PC-3 (cell line): ENCODE measurements around the gene RBM6. TPM values are rescaled to one million over a fixed set of nuclear protein-coding genes. Genes with fewer than 3 reads are reported as not detected.

Experiments used
- ATAC-seq: fragments of 200-7000 bp; cut with Tn5 transposase; 2 replicates; pipeline ENCODE4 v1.9.1; 2020; ENCODE audit warnings: mild to moderate bottlenecking, moderate library complexity
- BruUV-seq: library from RNA; stranded (reverse); fragments of 400-500 nt; replicated peaks from 2 replicates; lab custom pipeline; 2021; lab: Mats Ljungman, UMichigan
- CTCF ChIA-PET: fragments of 300-600 bp; sonication (Branson Sonifier 250); formaldehyde crosslinking; loops from one replicate; lab custom pipeline; 2022; ENCODE audit warnings: antibody characterized with exemption; lab: Charles Lee
- POLR2A ChIA-PET: fragments of 300-600 bp; sonication (Branson Sonifier 250); formaldehyde crosslinking; loops from one replicate; lab custom pipeline; 2022; ENCODE audit warnings: antibody characterized with exemption; ENCODE audit not compliant: unreplicated experiment; lab: Charles Lee
- DNase-seq: peaks from one replicate; pipeline ENCODE4 v3.0.0-alpha.2; 2015
- H2AFZ ChIP-seq: fragments of 300-600 bp; sonication (generic); 2 replicates; pipeline ENCODE4 v1.6.0; 2016; ENCODE audit warnings: antibody characterized with exemption, low read length
- H3F3A ChIP-seq: fragments of 300-600 bp; sonication (generic); one replicate; pipeline ENCODE4 v1.6.0; 2017; ENCODE audit warnings: antibody characterized with exemption, low read length, control low read depth, mild to moderate bottlenecking; ENCODE audit not compliant: unreplicated experiment
- H3K27ac ChIP-seq: fragments of 300-600 bp; sonication (generic); 2 replicates; pipeline ENCODE4 v1.5.1; 2016; ENCODE audit warnings: mild to moderate bottlenecking, low read length
- H3K27me3 ChIP-seq: fragments of 300-600 bp; sonication (generic); 2 replicates; pipeline ENCODE4 v1.6.1; 2016; ENCODE audit warnings: low read length, mixed read lengths
- H3K36me3 ChIP-seq: fragments of 300-600 bp; sonication (generic); 2 replicates; pipeline ENCODE4 v1.6.1; 2016; ENCODE audit warnings: low read depth, mixed run types, low read length, mixed read lengths
- H3K4me1 ChIP-seq: fragments of 300-600 bp; sonication (generic); 2 replicates; pipeline ENCODE4 v1.5.1; 2016; ENCODE audit warnings: low read length; ENCODE audit not compliant: insufficient read depth
- H3K4me2 ChIP-seq: fragments of 300-600 bp; sonication (generic); 2 replicates; pipeline ENCODE4 v1.6.0; 2016; ENCODE audit warnings: low read length
- H3K4me3 ChIP-seq: fragments of 300-600 bp; sonication (generic); 2 replicates; pipeline ENCODE4 v1.5.1; 2016; ENCODE audit warnings: mild to moderate bottlenecking, low read length, mixed read lengths
- H3K79me2 ChIP-seq: fragments of 300-600 bp; sonication (generic); 2 replicates; pipeline ENCODE4 v1.6.1; 2017; ENCODE audit warnings: low read length, mixed read lengths
- H3K9ac ChIP-seq: fragments of 300-600 bp; sonication (generic); 2 replicates; pipeline ENCODE4 v1.6.0; 2016; ENCODE audit warnings: mild to moderate bottlenecking, low read length
- H3K9me2 ChIP-seq: fragments of 300-600 bp; sonication (generic); replicated peaks from 2 replicates; pipeline ENCODE4 v1.6.1; 2016; ENCODE audit warnings: mixed run types, low read length, mixed read lengths
- H3K9me3 ChIP-seq: fragments of 300-600 bp; sonication (generic); 2 replicates; pipeline ENCODE4 v1.6.1; 2016; ENCODE audit warnings: low read length, mixed read lengths
- H4K20me1 ChIP-seq: fragments of 300-600 bp; sonication (generic); 2 replicates; pipeline ENCODE4 v1.6.1; 2016; ENCODE audit warnings: low read length, mixed read lengths
- CTCF ChIP-seq: fragments of 300-600 bp; sonication (generic); conservative IDR thresholded peaks from 2 replicates; pipeline ENCODE4 v1.5.1; 2017; ENCODE audit warnings: antibody characterized with exemption, low read depth, mild to moderate bottlenecking, low read length
- EZH2 ChIP-seq: fragments of 300-600 bp; sonication (generic); IDR thresholded peaks from one replicate; pipeline ENCODE4 v1.6.1; 2017; ENCODE audit warnings: antibody characterized with exemption, mild to moderate bottlenecking, low read length; ENCODE audit not compliant: unreplicated experiment
- EZH2phosphoT487 ChIP-seq: fragments of 300-600 bp; sonication (generic); IDR thresholded peaks from 2 replicates; pipeline ENCODE4 v1.6.1; 2018; ENCODE audit warnings: mild to moderate bottlenecking, antibody characterized with exemption, low read length, borderline replicate concordance
- intact Hi-C: fragments of 100-400 bp; cut with micrococcal nuclease; formaldehyde crosslinking; loops from 2 replicates; pipeline ENCODE4 v1.9.0; 2023
- total RNA-seq: library from RNA; depleted of rRNA; stranded (reverse); fragments of >200 nt; gene quantifications from 2 replicates; pipeline ENCODE4 v1.2.3, GENCODE V29; 2014

RBM6 gene
- total RNA-seq, 1 experiment from 2014 or later, result 64.6 TPM

DNA sequence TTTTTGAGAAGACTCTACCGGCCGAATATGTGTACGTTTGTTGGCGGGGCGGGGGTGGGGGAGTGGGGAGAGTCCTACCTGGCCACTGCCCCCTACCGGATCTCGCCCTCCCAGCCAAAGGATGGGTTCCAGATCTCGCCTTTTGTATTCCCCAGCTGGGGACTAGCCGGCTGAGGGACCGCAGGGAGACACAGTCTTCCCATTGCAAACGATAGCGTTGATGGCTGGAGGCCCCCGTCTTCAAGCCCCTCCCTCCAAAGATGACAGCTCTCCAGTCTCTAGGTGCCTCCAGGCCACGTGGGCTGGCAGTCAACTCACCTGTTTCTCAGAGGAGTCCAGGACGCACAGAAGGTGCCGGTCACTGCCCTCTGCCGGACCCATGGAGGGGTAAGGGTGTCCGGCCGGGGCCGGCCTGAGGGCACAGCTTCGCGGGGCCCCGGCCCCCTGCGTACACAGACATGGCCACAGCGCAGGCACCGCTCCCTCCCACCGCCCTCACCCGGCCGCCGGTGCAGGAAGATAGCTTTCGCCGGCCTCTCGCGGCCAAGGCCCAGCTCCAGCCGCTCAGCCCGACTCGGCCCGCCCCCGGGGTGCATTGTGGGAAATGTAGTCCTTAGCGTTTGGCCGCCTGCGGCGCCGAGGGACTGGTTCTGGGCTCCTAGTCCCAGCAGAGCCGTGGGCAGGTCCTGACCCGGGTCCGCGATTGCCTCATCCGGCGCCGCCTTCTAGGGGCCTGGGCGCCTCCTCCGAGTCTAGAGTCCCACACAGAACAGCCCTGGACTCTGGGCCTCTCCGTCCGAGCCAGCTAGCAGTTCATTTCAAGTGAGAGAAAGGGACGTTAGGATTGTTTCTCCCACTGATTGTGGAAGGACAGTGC is 10.4 kb upstream of the RBM6 start, which contains the start of gene MON1A:
MON1A (minus strand) TSS at position 521 of the 877 bp plus-strand sequence. CDS start 16,465 bp downstream, outside the sequence.
- peak within 1 kb of the TSS; percentile 97 for H2AFZ ChIP-seq
- peak within 1 kb of the TSS; percentile 85 for H3K9ac ChIP-seq
- DNase-seq (peak; percentile 94), ATAC-seq (peak; percentile 94)
- H3K79me2 ChIP-seq, result peaks cover 36% of the 10 kb centered on the region
- BruUV-seq, result TSS peak; percentile 58
- H3K4me3 ChIP-seq, result peak within 1 kb of the TSS; percentile 94
- H4K20me1 ChIP-seq, result no peaks in the 10 kb centered on the region
- no peak for TF ChIP-seq EZH2phosphoT487
- peak; percentile 46; the same call in 1 of the 2 replicates for TF ChIP-seq CTCF
- H3K4me2 ChIP-seq, result peak within 1 kb of the TSS; percentile 93
- ChIA-PET POLR2A (interaction anchor here (0.6 to 1.3 kb wide), 4 partner anchors 11 to 143 kb away, joined by 4 to 9 read pairs (median 6); partner anchors contain the start of genes MST1R and RBM6), CTCF (interaction anchor here (0.5 to 1.5 kb wide), 6 partner anchors 10 to 126 kb away, joined by 4 to 16 read pairs (median 6); partner anchors contain the start of genes INKA1 and RBM6)
- intact Hi-C loops, result loop anchor here (1.0 to 2.0 kb wide), 2 partner anchors 11 to 23 kb away; partner anchors contain the start of gene RBM6
- no peaks in the 10 kb centered on the region for H3K9me2 ChIP-seq
- peak within 1 kb of the TSS; percentile 53 for H3K27ac ChIP-seq
- H3K9me3 ChIP-seq, result no peaks in the 10 kb centered on the region
- no peaks in the 10 kb centered on the region for H3K27me3 ChIP-seq
- H3F3A ChIP-seq, result no peaks in the 10 kb centered on the region
- H3K36me3 ChIP-seq, result no peaks in the 10 kb centered on the region
- peaks cover 35% of the 10 kb centered on the region for H3K4me1 ChIP-seq

- Histone ChIP-seq H3F3A (no peaks in the 10 kb centered on the region), H3K36me3 (no peaks in the 10 kb centered on the region), H3K4me1 (peaks cover 28% of the 10 kb centered on the region), H3K27me3 (no peaks in the 10 kb centered on the region), H3K79me2 (peaks cover 35% of the 10 kb centered on the region), H3K9me2 (no peaks in the 10 kb centered on the region), H3K9me3 (no peaks in the 10 kb centered on the region), H2AFZ (peak overlapping the region; percentile 97), H4K20me1 (no peaks in the 10 kb centered on the region), H3K27ac (peak overlapping the region; percentile 53; the same call in 1 of the 2 replicates), H3K4me3 (peak overlapping the region; percentile 94), H3K4me2 (peak overlapping the region; percentile 93), H3K9ac (peak overlapping the region; percentile 85)
- ChIA-PET CTCF (interaction anchor here (0.6 to 1.5 kb wide), 5 partner anchors 10 to 127 kb away, joined by 4 to 16 read pairs (median 6); partner anchors contain the start of genes INKA1 and RBM6), POLR2A (interaction anchor here (0.6 to 1.3 kb wide), 4 partner anchors 10 to 144 kb away, joined by 4 to 9 read pairs (median 6); partner anchors contain the start of genes MST1R and RBM6)
- no peak for TF ChIP-seq EZH2
- no peak for TF ChIP-seq EZH2phosphoT487
- TF ChIP-seq CTCF, result no peak
- TSS peak; percentile 94 for BruUV-seq
- intact Hi-C loops, result no loop called here
- DNase-seq (no peak), ATAC-seq (no peak)
These were observed 9.7 kb upstream of the RBM6 start for GRCh38 chr3:49930168-49930690.
